Activated CD8-positive, alpha-beta memory T cell treated with anti-CD3 and anti-CD28 coated beads, Interleukin-2, amount 50 U/mL, for 4 hours (primary cell): ENCODE data around the gene OR1M1.

Experiments used
- DNase-seq: peaks from one replicate; pipeline ENCODE4 v3.0.0-alpha.2; 2020

The OR1M1 gene

DNA sequence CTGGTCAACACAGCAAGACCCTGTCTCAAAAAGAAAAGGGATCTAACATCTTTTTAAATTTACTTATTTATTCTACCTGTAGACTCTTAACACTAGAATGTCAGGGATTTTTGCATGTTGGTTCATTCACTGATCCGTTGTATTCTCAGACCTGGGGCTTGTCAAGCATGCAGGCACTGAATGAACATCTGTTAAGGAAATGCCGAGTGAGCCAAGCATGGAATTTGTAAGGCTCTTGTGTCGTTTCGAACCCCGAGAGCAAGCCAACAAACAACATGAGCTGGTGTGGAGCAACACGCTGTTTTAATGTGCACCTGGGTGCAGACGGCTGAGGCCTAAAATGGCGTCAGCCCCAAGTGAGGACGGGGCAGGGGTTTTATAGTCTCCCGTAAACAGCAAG, 10.0 kb upstream of the OR1M1 start:
- no peak for DNase-seq

DNA sequence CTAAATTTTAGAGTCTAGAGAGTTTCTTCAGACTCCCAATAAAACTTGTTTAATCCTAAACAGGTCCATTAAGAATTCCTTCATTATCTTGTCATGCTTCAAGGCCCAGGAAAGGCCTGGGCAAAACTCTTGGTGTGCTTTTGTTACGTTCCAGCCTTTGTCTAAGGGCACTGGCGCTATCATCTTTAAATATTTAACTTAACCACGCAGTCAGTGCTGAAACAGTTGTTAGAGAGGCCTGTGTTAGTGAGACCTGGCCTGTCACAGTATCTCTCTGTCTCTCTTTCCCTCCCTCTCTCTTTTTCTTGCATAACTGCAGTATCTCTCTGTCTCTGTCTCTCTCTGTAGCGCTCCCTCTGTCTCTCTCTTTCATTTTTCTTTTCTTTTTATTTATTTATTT, 8.2 kb upstream of the OR1M1 start:
- no peak for DNase-seq

DNA sequence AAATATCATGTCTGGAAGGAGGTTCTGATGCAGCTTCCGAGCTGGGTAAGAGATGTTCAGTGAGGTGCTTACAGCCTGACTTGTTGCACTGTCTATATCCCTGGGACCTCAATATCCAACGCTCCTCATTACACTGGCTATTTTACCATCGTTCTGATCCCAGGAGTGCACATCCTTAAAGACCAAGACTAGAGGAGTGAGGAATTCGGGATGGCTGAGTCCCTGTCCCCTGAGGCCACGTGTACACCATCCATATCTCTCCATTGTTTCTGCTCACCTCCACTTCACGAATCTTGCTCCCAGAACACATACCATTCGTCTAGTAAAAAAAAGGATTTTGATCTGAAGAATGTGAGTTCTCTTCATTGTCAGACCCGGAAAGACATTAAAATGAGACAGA, 20.5 kb downstream of the OR1M1 start, which contains the start of gene OR7G2:
TSS of gene OR7G2 (minus strand) at position 101 of the 400 bp plus-strand sequence. CDS start 4,232 bp downstream, outside the sequence.
- no peak for DNase-seq

DNA sequence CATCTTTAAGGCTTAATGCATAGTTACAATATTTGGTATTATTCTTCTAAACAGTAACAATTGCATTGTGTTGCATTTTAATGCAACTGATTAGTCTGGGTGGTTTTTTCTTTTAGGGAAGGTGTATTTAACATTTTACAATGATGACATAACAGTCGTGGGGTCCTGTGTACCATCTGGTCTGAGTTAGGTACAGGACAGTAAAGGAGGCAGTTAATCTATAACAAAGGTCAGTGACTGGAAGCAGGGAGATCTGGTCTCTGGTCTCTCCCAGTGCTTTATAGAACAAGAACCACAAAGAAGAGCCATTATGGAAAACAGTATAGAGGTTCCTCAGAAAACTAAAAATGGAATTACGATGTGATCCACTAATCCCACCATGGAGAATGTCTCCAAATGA, 23.1 kb downstream of the OR1M1 start:
- DNase-seq, result no peak

DNA sequence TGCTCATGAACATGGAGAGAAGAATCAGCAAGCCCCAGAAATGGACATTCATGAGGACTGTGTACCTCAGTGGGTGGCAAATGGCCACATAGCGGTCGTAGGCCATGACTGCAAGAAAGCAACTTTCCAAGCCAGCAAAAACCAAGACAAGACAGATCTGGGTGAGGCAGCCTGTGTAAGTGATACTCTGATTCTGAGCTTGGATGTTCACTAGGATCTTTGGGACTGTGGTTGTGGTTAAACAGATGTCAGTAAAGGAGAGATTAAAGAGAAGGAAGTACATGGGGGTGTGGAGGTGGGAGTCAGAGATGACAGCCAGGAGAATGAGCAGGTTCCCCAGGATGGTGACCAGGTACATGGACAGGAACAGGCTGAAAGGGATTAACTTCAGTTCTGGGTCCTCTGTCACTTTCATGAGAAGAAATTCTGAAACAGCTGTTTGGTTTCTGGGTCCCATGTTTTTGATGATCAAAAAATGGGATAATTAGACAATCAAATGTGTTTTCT, 28.5 kb downstream of the OR1M1 start, which contains the start of gene OR7G1:
TSS of gene OR7G1 (minus strand) at position 457 of the 507 bp plus-strand sequence. CDS start at position 457, 0 bp downstream.
- DNase-seq, result no peak

DNA sequence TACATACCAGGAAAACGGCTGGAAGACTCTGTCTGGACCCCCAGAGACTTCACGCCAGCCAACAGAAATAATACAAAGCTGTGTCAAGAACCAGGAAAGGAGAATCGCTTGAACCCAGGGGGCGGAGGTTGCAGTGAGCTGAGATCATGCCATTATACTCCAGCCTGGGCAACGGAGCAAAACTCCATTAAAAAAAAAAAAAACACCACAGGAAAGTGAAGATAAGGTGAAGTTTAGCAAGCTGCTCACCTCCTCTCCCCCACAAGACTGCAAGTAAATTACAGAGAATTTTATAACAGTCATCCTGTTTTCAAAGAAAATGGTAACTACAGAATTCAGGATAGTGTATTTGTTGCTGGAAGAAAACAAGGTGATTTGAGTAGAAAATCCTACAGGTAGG, 29.7 kb downstream of the OR1M1 start:
- no peak for DNase-seq

DNA sequence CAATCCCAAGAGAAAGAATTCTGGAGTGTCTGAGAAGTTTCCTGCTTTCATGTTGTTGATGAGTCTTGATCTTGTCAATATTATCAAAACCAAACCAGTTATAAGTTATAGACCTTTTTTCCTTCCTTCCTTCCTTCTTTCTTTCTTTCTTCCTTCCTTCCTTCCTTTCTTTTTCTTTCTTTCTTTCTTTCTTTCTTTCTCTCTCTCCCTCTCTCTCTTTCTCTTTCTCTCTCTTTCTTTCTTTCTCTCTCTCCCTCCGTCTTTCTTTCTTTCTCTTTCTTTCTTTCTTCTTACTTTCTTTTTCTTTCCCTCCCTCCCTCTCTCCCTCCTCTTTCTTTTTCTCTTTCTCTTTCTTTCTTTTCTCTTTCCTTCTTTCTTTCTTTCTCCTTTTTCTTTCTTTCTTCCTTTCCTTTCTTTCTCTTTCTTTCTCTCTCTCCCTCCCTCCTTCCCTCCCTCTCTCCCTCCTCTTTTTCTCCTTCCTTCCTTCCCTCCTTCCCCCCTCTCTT, 40.1 kb downstream of the OR1M1 start, which contains the start of gene OR7G3:
TSS of gene OR7G3 (minus strand) at position 51 of the 506 bp plus-strand sequence. CDS start at position 51, 0 bp downstream.
- DNase-seq, result no peak

DNA sequence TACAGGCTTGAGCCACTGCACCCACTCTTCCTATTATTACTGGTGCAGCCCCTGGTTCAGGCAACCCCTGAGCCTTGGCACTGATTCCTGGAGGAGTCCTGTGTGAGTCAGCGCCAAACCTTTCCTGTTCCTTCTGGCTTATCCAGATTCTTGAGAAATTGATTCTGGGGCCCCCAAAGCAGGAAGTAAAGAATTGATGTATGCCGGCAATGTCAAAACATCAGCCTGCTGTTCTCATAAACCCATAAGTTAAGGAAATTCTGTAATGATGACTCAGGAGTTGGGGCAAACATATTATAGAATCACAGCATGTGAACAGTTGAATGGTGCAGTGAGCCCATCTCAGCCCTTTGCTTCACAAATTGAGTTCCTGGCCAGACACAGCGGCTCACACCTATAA, 41.3 kb downstream of the OR1M1 start:
- DNase-seq, result no peak

DNA sequence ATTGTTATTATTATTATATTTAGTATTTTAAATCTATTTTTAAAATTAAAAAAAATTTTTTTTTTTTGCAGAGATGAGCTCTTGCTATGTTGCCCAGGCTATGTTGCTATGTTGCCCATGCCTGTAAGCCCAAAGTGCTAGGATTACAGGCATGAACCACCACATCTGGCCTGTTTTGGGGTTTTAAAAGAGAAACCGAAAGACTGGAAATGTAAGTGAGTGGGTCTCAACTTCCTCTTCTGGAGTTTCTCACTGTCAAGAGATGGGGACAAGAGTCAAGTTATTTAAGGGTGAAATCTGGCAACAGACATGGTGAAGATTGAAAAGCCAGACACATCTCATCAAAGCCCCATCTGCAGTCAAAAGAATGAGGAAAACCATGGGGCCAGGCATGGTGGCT, 44.1 kb downstream of the OR1M1 start:
- no peak for DNase-seq

DNA sequence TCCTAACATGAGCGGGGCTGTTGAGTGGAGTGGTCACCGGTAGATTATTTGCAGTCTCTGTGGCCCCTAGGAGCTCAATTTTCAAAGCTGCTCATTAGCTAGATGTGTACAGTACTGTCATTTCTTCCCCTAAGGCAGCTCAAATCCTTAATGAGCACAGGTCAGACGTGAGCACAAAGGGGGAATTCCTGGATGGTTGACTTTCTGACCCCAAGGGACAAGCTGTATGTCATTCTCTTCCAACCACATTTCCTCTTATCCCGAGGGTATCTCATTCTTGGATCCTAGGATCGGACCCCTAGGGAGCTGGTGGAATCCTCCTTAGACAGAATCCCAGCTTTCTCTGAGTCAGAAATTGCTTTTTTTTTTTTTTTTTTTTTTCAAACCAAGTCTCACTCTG, 45.6 kb downstream of the OR1M1 start:
- no peak for DNase-seq

DNA sequence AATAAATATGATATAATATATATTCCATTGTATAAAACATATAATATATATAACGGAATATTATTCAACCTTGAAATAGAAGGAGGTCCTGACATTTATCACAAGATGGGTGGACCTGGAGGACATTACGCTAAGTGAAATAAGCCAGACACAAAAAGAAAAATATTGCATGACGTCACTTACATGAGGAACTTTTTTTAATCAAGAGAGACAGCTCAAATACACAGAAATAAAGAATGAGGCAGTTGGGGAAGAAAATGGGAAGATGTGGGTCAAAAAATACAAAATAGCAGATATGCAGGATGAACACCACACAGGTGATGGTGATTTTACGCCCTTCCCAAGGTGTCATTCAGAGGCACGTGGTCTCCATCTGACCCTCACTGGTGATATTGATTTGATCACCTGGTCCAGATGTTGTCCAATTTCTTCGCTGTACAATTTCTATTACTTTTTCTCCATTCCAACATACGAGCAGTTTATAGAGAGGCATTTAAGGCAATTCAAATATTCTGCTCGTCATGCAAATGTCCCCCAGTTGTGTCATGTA, 52.8 kb downstream of the OR1M1 start:
- DNase-seq, result no peak

DNA sequence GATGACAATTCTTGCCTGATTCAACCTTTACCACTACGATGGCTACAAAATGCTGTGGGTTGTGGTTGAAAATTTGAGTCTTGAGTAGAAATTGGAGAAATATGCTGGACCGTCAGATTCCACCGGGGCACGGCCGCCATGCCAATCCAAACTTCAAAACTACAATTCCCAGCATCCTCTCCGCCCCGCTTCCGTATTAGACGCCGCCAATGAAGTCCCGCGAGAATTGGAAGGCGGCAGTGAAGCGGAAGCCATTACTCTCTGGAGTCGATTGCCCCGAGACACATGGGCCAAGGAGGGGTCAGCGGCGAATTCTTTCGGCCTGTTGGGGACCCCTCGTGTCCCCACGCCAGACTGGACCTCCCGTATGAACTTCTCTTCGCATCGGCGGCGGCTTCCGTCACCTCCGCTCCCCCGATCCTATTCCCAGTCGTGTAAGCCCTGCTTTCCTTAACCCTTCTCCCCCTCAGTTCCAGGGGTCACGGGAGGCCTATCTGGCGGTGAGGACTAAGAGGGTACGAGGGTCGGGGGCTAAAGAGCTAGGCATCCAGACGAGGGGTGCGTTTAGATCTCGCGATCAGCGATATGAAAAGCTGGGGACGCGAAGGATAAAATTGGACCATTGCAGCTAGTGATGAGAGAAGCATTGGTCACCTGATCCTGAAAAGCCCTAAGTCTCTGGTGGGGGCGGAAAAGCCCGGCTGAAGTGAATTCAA, 53.5 kb downstream of the OR1M1 start, which contains the start of gene ZNF317:
TSS of gene ZNF317 (plus strand) at position 239 of the 716 bp plus-strand sequence. CDS start 15,620 bp downstream, outside the sequence.
- DNase-seq, result peak; percentile 89

DNA sequence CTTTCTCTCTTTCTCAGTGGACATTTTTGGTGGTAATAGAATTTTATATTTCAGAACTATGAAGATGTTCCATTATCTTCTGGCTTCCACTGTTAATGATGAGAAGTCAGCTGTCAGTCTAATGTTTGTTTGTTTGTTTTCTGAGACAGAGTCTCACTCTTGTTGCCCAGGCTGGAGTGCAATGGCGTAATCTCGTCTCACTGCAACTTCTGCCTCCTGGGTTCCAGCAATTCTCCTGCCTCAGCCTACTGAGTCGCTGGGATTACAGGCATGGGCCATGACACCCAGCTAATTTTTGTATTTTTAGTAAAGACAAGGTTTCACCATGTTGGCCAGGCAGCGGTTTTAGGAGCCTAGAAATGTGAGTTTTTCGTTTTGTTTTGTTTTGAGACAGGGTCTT, 58.1 kb downstream of the OR1M1 start:
- DNase-seq, result no peak
